ENCODE measurements around the gene PPARD. TPM values are rescaled to one million over a fixed set of nuclear protein-coding genes. Genes with fewer than 3 reads are reported as not detected.

The PPARD gene
- total RNA-seq, 4 donors from 2014 or later, result 22.6 to 33.8 (median 27.1) TPM

DNA sequence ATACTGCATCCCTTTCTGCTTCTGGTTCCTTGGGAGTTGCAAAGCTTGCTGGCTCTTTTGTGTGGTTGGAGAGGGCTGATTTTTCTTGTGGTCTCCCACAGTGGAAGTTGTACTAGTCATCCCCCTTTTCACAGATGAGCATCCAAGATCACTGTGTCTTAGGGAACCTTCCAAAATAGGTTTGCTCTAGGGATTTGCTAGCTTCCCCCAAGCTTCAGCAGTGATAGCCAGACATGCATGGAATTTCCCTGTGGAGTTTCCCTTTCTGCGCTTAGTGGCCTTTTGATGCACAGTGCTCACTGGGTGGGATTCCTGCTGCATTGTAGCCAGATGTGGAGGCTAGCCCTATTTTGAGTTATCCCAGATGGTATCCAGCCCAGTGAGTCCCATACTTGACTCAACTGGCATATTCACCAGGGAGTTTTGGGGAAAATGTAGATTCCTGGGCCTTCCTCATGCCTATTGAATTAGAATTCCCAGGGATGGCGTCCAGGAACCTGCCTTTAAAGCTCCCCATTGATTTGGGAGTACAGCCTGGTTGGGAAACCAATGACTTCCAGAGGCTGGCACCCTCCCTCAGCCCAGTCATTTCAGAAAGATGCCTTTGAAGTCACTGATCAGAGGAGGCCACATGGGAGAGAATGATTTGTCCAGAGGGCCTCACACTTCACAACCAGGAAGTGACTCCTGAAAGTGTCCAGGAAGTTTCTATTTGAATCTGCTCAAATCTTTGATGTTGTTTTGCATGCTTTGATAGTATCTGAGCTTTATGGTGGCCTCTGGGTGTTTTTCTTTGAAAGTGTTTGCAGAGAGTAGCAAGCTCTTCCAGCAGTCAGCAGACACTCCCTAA, 25.9 kb downstream of the PPARD start:
- no peak overlapping the region for H3K4me3 ChIP-seq (ENCODE audit: low read depth, poor library complexity, severe bottlenecking)
- no peak for DNase-seq (ENCODE audit: low spot score in 2 of 2)
- 51 to 58% methylated on average over 2 of the region's 2 CpGs for WGBS, 2 donors
- TF ChIP-seq, protein P1, sequence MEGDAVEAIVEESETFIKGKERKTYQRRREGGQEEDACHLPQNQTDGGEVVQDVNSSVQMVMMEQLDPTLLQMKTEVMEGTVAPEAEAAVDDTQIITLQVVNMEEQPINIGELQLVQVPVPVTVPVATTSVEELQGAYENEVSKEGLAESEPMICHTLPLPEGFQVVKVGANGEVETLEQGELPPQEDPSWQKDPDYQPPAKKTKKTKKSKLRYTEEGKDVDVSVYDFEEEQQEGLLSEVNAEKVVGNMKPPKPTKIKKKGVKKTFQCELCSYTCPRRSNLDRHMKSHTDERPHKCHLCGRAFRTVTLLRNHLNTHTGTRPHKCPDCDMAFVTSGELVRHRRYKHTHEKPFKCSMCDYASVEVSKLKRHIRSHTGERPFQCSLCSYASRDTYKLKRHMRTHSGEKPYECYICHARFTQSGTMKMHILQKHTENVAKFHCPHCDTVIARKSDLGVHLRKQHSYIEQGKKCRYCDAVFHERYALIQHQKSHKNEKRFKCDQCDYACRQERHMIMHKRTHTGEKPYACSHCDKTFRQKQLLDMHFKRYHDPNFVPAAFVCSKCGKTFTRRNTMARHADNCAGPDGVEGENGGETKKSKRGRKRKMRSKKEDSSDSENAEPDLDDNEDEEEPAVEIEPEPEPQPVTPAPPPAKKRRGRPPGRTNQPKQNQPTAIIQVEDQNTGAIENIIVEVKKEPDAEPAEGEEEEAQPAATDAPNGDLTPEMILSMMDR (IDR thresholded peaks at IDR 0.05), result no peak
- no peak for TF ChIP-seq POLR2A (IDR thresholded peaks at IDR 0.05)
- intact Hi-C loops (cut with DNase I; ENCODE audit: low total_unique reads), result no loop called here

DNA sequence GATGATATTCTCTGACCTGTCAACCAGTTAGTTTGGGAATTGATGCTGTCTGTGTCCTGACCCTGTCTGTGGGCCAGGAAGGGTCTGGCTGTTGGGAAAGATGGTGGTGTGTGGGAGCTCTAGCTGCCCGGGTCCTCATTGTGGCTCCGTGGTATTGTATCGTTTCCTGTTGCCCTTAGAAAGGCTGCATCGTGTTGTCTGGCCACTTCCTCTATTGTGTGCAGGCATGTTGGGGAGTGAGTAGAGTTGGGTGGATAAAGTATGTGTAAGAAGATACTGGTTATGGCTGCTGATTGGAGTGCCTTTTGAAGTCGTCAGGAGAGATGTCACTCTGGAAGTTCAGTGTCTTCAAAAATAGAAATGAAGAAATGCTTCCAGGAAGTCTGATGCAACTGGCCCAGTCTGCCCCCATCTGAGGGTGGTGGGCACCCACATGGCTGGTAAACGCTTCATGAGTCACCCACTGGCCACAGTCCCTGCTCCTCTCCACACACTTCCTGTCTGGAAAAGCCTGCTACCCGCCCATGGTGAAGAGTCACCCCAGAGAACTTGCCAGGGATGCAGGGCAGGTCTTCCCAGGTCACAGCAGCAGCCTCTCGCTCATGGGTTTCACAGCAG, 27.9 kb downstream of the PPARD start:
- peak; percentile 72 to 95 for DNase-seq (ENCODE audit: low spot score in 2 of 2)
- 24 to 25% methylated on average over 8 of the region's 8 CpGs for WGBS, 2 donors
- H3K4me3 ChIP-seq (ENCODE audit: low read depth, poor library complexity, severe bottlenecking), result no peak overlapping the region
- no peak for TF ChIP-seq POLR2A (IDR thresholded peaks at IDR 0.05)
- TF ChIP-seq, protein P1 (IDR thresholded peaks at IDR 0.05), result no peak
- intact Hi-C loops (cut with DNase I; ENCODE audit: low total_unique reads), result no loop called here

DNA sequence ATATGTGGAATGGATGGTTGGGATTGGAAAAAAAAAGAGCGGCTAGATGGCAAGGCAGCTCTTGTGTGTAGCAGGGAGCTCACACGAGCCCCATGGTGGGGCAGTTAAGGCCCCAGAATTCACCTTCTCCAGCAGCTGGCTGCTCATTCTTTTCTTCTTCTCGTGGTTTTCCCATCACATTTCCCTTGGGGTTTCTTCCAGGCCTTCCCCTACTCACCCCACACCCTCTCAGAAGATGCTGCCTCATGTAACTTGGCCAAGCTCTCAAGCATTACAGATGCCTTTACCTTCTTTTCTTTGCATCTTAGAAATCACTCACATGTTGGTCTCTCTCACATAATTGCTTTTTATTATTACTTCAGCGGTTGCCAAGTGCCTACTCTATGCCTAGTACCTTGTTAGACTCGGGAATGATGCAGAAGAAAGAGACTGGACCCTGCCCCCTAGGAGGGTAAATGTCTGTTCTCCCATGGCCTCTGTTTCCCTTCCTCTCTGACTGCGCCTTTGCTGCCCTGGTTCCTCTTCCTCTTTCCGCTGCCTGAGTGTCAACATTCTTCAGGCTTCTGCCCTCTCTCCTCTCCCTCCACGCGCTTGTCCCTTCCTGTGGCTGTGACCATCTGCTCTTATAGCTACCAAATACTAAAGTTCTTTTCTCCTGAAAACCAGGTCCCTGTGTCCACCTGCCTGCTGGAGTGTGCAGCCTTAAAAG, 28.6 kb downstream of the PPARD start:
- no peak overlapping the region for H3K4me3 ChIP-seq (ENCODE audit: low read depth, poor library complexity, severe bottlenecking)
- intact Hi-C loops (cut with DNase I; ENCODE audit: low total_unique reads), result no loop called here
- TF ChIP-seq, protein P1 (IDR thresholded peaks at IDR 0.05), result no peak
- no peak for TF ChIP-seq POLR2A (IDR thresholded peaks at IDR 0.05)
- WGBS, 2 donors, result 72 to 74% methylated on average over 9 of the region's 9 CpGs
- peak in 1 of 2 donors; percentile 24 for DNase-seq (ENCODE audit: low spot score in 2 of 2)

DNA sequence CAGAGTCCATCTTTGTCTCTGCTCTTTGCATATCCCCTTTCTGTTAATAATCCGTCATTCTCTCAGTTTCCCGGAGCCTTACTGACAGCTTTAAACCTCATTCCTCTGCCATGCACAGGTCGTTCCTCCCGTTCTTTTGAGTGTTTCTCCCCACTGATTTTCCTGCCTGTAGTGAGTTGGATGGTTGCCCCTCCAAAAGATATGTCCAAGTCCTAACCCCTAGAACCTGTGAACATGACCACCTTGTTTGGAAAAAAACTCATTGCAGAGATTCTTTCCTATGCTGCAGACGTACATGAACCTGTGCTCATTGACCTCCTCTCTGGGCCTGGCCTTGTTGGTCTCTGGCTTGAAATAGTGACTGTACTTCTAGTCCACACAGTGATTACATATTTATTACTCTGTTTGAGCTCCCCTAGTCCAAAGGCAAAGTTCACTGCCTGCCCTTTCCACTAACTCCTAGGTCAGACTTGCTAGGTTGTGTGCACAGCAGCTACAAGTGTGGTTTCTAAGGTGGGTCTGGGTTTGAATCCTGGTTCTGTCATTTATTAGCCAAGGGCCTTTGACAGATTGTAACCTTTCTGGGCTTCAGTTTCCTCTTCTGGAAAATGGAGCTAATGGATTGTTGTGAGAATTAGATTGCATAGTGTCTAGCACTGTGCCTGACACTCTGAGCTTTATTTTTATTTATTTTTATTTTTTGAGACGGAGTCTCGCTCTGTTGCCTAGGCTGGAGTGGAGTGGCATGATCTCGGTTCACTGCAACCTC, 29.3 kb downstream of the PPARD start:
- no peak overlapping the region for H3K4me3 ChIP-seq (ENCODE audit: low read depth, poor library complexity, severe bottlenecking)
- WGBS, 2 donors, result 88 to 92% methylated on average over 8 of the region's 8 CpGs
- DNase-seq (ENCODE audit: low spot score in 2 of 2), result no peak
- TF ChIP-seq, protein P1 (IDR thresholded peaks at IDR 0.05), result no peak
- TF ChIP-seq POLR2A (IDR thresholded peaks at IDR 0.05), result no peak
- intact Hi-C loops (cut with DNase I; ENCODE audit: low total_unique reads), result no loop called here

DNA sequence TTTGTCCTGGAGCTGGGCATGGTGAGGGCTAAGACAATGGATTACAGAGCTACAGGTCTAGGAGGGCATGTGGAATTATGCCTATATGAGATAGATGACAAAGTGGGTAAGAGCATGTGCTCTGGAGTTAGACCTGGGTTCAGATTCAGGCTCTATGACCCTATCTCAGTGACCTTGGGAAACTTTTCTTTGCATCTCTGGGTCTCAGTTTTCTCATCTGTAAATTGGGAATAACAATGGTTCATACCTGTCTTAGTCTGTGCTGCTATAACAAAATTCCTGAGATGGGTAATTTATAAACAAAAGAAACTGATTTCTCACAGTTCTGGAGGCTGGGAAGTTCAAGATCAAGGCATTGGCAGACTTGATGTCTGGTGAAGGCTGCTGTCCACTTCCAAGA, 30.3 kb downstream of the PPARD start:
- intact Hi-C loops (cut with DNase I; ENCODE audit: low total_unique reads), result no loop called here
- no peak overlapping the region for H3K4me3 ChIP-seq (ENCODE audit: low read depth, poor library complexity, severe bottlenecking)
- no peak for TF ChIP-seq POLR2A (IDR thresholded peaks at IDR 0.05)
- TF ChIP-seq, protein P1 (IDR thresholded peaks at IDR 0.05), result no peak
- DNase-seq (ENCODE audit: low spot score in 2 of 2), result no peak

Measured in lower leg skin (tissue), 4 donors.